ENCODE measurements around the gene NUP98.
"Not testable (repeated sequence)": the region's sequence is repeated elsewhere in the genome, so short reads cannot be mapped to it uniquely, and the experiment has no call there.

- not testable (repeated sequence) for TF ChIP-seq SREBF2 (IDR thresholded peaks at IDR 0.05; ENCODE audit: low read length); CTCF (IDR thresholded peaks at IDR 0.05 in 2 of 3, conservative IDR thresholded peaks at IDR 0.05 in 1 of 3; ENCODE audit: control insufficient read depth in 2 of 3, extremely low read depth in 1 of 3, insufficient read depth in 1 of 3, low read depth in 3 of 3, low read length in 3 of 3); ZNF274 (IDR thresholded peaks at IDR 0.05; ENCODE audit: insufficient read depth, insufficient read length); EZH2 (IDR thresholded peaks at IDR 0.05; ENCODE audit: borderline replicate concordance, control insufficient read depth, low read depth, low read length); MLLT1 (IDR thresholded peaks at IDR 0.05); USF2 (IDR thresholded peaks at IDR 0.05; ENCODE audit: borderline replicate concordance, low read depth, low read length); CREM (IDR thresholded peaks at IDR 0.05; ENCODE audit: low read depth); BRCA1 (IDR thresholded peaks at IDR 0.05; ENCODE audit: low read depth, low read length); RELA (IDR thresholded peaks at IDR 0.05; ENCODE audit: borderline replicate concordance, partially characterized antibody); JUNB (IDR thresholded peaks at IDR 0.05); POLR2AphosphoS5 (IDR thresholded peaks at IDR 0.05; ENCODE audit: low read length); GATAD2B (conservative IDR thresholded peaks at IDR 0.05; ENCODE audit: low read depth); MAX (IDR thresholded peaks at IDR 0.05; ENCODE audit: low read depth, low read length); MYC (IDR thresholded peaks at IDR 0.05; ENCODE audit: insufficient read depth, insufficient read length, insufficient replicate concordance, low read length, severe bottlenecking)
Measured at GRCh38 chr11:3643102-3643546, 154.2 kb downstream of the NUP98 start.

Data from GM12878 (cell line).